Superior temporal gyrus (tissue), 1 donor: ENCODE data around the gene CKMT1B.
"Not testable (repeated sequence)": the region's sequence is repeated elsewhere in the genome, so short reads cannot be mapped to it uniquely, and the experiment has no call there.

Source experiments
- DNase-seq: peaks from one replicate; pipeline ENCODE4 v3.0.0-alpha.2; 2016; ENCODE audit errors: extremely low spot score

Gene CKMT1B

GRCh38 chr15:43593328-43594190, at the start of gene CKMT1B:
TSS of gene CKMT1B (plus strand) at chr15:43594027. CDS start at chr15:43594219, 192 bp downstream.
- DNase-seq, result not testable (repeated sequence)

- DNase-seq, result no peak
Measured at GRCh38 chr15:43544266-43544665, 49.6 kb upstream of the CKMT1B start.

GRCh38 chr15:43545426-43545825, 48.4 kb upstream of the CKMT1B start:
- DNase-seq, result no peak

- no peak for DNase-seq
Measured at GRCh38 chr15:43547539-43547938, 46.3 kb upstream of the CKMT1B start.

- DNase-seq, result no peak
Measured at GRCh38 chr15:43550527-43551363, 43.1 kb upstream of the CKMT1B start.

- no peak for DNase-seq
Measured at GRCh38 chr15:43552256-43552655, 41.6 kb upstream of the CKMT1B start.

- DNase-seq, result no peak
Measured at GRCh38 chr15:43552986-43553385, 40.8 kb upstream of the CKMT1B start.

- not testable (repeated sequence) for DNase-seq
Measured at GRCh38 chr15:43562753-43563152, 31.1 kb upstream of the CKMT1B start.

- DNase-seq, result not testable (repeated sequence)
Measured at GRCh38 chr15:43563793-43564192, 30.0 kb upstream of the CKMT1B start.

GRCh38 chr15:43566615-43567014, 27.2 kb upstream of the CKMT1B start:
- not testable (repeated sequence) for DNase-seq

- DNase-seq, result not testable (repeated sequence)
Measured at GRCh38 chr15:43574607-43575006, 19.2 kb upstream of the CKMT1B start.

- not testable (repeated sequence) for DNase-seq
Measured at GRCh38 chr15:43589778-43590466, 3.9 kb upstream of the CKMT1B start, which contains the start of gene PPIP5K1. TSS of gene PPIP5K1 (minus strand) at chr15:43590208. CDS start at chr15:43584504, 5,704 bp downstream.

- not testable (repeated sequence) for DNase-seq
Measured at GRCh38 chr15:43592841-43593240, 986 bp upstream of the CKMT1B start.

GRCh38 chr15:43599131-43599530, 5.3 kb downstream of the CKMT1B start:
- not testable (repeated sequence) for DNase-seq

GRCh38 chr15:43600200-43600599, 6.4 kb downstream of the CKMT1B start:
- DNase-seq, result not testable (repeated sequence)

GRCh38 chr15:43602233-43602632, 8.4 kb downstream of the CKMT1B start:
- not testable (repeated sequence) for DNase-seq

GRCh38 chr15:43617750-43618149, 23.9 kb downstream of the CKMT1B start:
- DNase-seq, result not testable (repeated sequence)

- not testable (repeated sequence) for DNase-seq
Measured at GRCh38 chr15:43618700-43619099, 24.9 kb downstream of the CKMT1B start, which contains the start of gene STRC. TSS of gene STRC (minus strand) at chr15:43618800. CDS start at chr15:43618722, 78 bp downstream.

GRCh38 chr15:43622068-43622799, 28.4 kb downstream of the CKMT1B start:
- not testable (repeated sequence) for DNase-seq

- no peak for DNase-seq
Measured at GRCh38 chr15:43625106-43625505, 31.3 kb downstream of the CKMT1B start.

GRCh38 chr15:43626937-43627336, 33.1 kb downstream of the CKMT1B start:
- not testable (repeated sequence) for DNase-seq
